HG03565 (cell line): ENCODE results near the gene PEMT.

Experiments
- ATAC-seq: cut with Tn5 transposase; IDR thresholded peaks from one replicate; pipeline ENCODE4 v1.9.1; 2021; ENCODE audit warnings: mild to moderate bottlenecking, moderate library complexity; ENCODE audit not compliant: unreplicated experiment

The PEMT gene

DNA sequence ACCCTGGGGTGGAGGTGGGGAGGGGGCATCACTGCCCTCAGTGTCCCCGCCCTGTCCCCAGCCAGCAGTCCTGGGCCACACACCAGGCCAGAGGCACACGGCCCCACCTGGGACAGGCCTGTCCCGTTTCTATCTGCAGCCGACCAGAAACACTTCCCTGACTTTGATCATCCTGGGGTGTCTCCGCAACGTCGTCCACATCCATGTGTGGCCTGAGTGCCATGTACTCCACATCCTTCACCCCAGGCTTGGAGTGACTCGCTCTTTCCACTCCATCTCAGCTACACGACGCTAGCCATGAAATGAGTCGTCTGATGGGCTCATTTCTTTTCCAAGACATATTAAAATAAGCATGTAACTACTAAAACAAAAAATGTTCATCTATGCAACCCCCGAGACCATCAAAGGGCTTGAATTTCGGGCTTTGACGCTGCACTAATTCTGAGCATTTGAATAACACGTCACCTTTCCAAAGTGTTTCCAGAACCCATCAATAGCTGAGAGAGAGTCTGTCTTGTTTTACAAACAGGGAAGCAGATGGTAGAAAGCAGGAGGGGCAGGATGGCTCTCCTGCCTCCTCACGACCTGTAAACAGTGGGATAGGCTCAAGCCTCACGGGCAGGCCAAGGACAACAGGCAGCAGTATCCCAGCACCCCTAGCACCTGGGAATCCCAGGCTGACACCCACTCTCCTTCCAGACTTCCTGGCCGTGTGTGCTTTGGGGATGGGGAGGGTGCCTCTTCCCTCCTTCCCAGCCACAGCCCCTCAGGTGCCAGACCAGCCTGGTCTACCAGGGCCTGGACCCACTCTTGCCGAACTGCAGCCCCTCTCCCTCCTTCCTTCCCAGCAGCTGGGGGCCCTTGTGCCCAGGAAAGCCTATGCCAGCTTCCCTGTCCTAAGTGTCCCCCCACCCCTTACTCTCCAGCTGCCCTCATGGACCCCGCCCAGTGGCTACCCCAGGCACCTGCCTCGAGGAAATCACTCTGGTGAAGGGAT is 75.3 kb downstream of the PEMT start:
- no peak for ATAC-seq

DNA sequence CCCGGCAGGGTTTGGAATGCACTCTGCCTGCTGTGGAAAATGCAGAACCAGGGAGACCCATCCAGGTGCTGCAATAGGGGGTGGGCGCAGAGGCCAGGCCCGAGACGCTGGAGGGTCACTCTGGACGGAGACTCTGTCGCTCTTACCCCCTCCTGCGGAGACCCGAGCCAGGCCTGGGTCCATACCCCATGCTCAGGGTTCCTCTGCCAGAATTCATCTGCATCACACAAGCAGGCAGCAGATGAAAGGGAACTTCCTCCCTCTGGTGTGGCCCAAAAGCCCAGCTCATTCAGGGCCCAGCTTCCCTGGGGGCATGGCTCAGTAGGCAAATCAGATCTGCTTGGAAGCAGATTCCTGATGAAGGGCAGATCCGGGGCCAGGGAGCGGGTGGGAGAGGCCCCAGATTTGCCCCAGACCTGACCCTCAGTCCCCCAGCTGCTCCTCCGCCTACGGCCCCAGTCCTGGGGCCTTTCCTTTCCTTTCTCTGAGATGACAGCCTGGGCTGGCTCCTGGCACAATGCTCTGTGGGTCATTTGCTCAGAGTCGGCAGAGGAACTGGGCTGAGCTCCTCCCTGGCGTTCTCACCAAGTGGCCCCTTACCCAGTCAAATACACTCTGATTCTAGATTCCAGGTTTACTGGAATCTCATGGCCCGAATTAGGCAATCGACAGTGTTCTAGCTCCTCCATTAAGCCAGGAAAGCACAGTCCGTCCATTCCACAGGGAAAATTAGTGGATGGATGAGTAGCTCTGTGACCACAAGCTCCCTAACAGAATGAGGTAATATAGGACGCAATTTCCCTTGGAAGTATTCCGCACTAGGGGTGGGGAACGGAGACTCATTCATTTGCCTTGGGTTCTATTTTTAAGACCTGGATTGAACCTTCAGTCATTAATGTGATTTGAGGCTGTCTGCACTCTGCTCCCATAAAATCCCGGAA is 76.2 kb downstream of the PEMT start:
- no peak for ATAC-seq

- no peak for ATAC-seq
Measured at GRCh38 chr17:17514361-17514992, 77.0 kb downstream of the PEMT start.

DNA sequence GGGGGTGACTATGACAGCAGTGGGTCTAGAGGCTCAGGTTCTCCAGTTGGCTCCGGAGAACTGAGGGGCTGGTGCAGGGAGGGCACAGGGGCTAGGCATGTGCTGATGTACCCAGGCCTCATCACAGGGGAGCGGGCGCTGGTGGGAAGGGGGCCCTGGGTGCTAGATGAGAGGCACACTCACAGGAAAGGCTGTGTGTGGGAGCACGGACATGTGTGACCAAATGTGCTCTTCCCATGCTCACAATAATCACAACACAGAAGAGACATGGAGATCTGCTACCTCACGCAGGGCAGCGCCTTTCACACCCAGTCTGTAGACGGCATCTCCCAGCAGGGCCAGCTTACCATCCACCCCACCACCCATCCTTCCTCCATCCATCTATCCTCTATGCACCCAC is 77.9 kb downstream of the PEMT start:
- ATAC-seq = no peak

DNA sequence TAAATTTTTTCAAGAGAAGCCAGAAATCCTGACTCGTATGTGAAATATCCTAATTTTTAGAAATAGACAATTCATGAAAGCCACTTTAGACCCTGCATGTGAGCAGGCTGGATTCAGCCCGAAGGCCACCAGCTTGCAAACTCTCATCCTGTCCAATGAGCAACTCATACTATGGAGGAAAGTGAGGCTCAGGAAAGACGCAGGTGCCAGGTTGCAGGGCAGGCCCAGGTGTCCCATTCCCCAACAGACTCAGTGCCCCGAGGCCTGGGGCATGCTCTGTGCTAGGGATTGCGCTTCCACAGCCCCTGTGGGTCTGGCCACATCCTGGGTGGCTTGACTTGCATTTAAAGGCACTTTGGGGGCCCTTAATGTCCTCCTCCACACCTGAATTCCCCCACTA is 78.6 kb downstream of the PEMT start:
- ATAC-seq = no peak

GRCh38 chr17:17511881-17512858 is 79.3 kb downstream of the PEMT start:
- no peak for ATAC-seq

DNA sequence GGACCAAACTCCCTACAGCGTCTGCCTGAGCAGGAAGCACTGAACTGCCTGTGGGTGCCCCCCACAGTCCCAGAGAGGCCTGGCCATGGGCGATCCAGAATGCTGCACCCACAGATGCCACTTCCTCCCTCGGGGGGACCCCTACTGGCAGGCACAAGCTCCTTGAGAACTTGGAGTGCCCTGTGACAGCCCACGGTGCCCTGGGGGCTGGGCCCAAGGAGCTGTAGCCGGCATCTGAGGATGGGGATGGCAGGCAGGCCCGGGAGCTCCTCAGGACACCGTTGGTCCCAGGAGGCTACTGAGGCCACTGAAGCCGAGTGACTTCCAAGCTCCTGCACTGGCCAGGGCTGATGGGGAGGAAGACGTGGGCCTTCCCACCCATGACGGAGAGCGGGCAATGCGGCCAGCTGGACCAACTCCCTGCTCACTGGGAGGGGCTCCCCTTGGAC is 80.2 kb downstream of the PEMT start:
- no peak for ATAC-seq

DNA sequence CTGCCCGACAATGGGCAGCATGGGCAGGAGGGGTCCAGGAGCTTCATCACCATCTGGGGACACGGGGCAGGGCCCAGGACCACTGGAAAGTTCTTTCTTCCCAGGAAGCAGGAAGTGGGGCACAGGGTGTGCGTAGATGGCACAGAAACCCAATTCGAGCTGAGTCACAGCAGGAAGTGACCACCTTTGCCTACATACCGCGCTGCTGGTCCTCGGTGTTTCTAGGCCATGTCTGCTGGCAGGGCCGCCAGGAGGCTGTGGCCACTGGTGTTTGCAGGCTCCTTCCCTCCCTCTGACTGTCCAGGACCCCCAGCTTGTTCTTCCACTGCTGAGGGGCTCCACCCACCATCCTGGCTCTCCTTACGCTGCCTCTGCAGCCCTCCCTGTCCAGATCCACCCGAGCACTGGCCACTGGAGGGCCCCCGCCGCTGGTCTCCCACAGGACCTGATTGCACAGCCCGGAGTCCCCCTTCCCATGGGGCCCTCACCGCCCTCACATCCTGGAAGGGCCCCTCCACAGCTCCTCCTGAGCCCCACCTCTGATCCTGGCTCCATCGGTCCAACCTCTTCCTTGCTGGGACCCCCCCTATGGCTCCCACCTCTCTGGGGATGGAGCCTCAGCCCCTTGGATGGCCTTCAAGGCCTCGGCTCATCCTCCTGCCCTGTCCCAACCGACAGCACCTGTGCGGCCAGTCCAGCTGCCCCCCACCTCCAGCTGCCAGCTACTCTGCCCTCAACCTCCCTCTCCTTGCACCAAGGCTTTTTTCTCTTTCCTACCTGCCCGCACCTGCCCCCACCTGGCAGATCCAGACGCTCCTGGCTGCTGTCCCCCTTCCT is 80.8 kb downstream of the PEMT start:
- ATAC-seq = no peak

DNA sequence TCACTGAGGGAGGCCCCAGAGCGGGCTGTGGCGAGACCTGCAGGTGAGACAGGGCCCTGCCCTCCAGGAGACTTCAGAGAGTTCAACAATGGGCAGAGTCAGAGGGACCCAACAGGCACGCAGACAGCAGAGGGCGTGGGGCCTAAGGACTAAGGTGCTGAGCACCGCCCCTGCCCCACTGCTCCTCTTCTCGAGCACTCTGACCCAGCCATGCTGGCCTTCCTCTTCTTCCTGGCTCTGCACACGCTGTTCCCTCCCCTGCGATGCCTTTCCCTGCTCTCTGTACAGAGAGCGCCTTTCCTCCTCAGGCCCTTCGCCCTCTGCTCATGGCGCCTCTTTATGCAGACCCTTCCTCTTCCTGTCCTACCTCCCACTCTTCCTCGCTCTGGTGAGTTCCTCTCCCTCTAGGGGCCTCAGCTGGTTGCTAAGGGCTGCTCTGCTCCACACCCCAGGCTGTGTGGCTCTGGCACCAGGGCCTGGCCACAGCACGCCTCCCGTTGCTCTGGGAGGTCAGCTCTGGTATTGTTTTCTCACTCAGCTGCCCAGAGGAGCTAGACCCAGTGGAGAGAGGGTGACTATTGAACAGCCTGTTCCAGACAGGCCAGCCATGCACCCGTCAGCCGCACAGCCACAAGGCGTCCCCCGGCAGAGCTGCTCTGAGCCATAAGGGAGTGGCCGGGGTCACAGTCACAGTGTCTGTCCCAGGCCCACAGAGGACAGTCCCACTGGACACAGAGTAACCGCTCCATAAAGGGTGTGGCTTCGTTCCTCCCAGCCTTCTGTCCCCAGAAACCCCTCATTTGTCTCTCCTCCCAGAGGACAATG is 81.7 kb downstream of the PEMT start:
- ATAC-seq = no peak

GRCh38 chr17:17508646-17509591 is 82.6 kb downstream of the PEMT start:
- no peak for ATAC-seq

DNA sequence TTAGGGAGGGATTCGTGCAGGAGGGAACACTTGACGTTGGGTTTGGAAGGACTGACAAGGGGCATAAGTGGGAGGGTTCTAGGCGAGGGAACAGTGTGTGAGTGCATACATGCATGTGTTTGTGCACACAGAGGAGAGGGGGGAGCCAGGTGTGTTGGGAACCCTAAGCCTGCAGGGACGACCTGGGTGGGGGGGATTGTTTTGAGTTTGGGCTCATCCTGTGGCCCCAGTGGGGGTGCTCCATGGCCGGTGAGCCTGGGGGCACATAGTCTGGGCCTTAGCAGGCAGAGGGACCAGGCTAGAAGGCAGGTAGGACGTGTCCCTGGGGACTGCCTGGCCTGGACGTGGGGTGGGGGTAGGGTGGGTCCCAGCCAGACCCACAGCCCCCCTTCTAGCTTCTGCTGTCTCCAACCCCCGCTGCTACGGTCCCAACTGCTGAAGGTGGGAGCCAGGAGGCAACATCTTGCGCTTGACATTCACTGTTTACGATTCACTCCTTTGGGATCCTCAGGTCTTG is 83.4 kb downstream of the PEMT start:
- ATAC-seq = no peak

- no peak for ATAC-seq
Measured at GRCh38 chr17:17507465-17508011, 84.0 kb downstream of the PEMT start.

- ATAC-seq = no peak
Measured at GRCh38 chr17:17506893-17507464, 84.5 kb downstream of the PEMT start.

DNA sequence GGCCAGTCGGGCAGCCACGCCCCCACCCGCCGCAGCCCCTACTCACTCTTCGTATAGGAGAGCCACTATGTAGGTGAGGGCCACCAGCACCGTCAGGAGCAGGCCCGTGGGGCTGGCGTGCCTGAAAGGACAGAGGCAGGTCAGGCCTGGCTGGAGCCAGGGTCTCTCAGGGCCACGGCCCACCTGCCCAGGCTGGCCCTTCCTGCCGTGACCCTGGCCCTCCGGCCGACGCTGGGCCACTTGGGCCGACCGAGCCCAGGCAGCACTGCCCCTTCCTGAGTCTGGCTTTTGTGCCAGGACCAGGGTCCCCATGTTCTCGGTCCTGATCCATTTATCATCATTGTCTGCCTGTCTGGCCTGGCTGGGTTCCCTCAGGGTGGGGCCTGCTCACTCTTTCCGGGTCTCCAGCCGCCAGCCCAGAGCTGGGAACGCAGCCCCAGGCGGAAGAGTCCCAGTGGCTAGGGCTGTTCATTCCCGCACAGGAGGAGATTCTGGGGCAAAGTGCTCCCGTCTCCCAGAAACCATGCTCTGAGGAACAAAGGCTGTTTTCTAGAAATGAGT is 85.2 kb downstream of the PEMT start:
- no peak for ATAC-seq

- no peak for ATAC-seq
Measured at GRCh38 chr17:17505610-17506171, 85.8 kb downstream of the PEMT start.
